Esophagus muscularis mucosa (tissue), 4 donors: ENCODE data around the gene SYNPO2. TPM values are rescaled to one million over a fixed set of nuclear protein-coding genes. Genes with fewer than 3 reads are reported as not detected.
A peak's percentile ranks its signal among the peaks of the same experiment; 100 is the strongest.

Experiments used
- DNase-seq: peaks from one replicate; pipeline ENCODE4 v3.0.0-alpha.2; 2017; ENCODE audit errors: extremely low spot score
- H3K27ac ChIP-seq, 4 donors: fragments of 200-600 bp; sonication (generic); replicated peaks in 1 of 4; 1 replicate in 3 of 4; 2 replicates in 1 of 4; pipeline ENCODE4 v1.5.1; 2016 to 2019; ENCODE audit warnings: mild to moderate bottlenecking in 1 of 4
- H3K27me3 ChIP-seq, 4 donors: fragments of 200-600 bp; sonication (generic); one replicate each; pipeline versions ENCODE4 v1.5.1 to v1.6.0; 2016 to 2019
- H3K36me3 ChIP-seq, 4 donors: fragments of 200-600 bp; sonication (generic); one replicate each; pipeline ENCODE4 v1.5.1; 2016 to 2019
- H3K4me1 ChIP-seq, 4 donors: fragments of 200-600 bp; sonication (generic); one replicate each; pipeline ENCODE4 v1.5.1; 2016 to 2019
- H3K4me3 ChIP-seq, 4 donors: fragments of 200-600 bp; sonication (generic); 1 replicate in 2 of 4; 2 replicates in 2 of 4; pipeline ENCODE4 v1.5.1; 2016 to 2019; ENCODE audit warnings: mild to moderate bottlenecking in 4 of 4, moderate library complexity in 1 of 4
- H3K9me3 ChIP-seq, 4 donors: fragments of 200-600 bp; sonication (generic); 1 replicate in 3 of 4; 2 replicates in 1 of 4; pipeline ENCODE4 v1.5.1; 2016 to 2019
- EP300 ChIP-seq: sonication (generic); formaldehyde crosslinking; IDR thresholded peaks from one replicate; pipeline ENCODE4 v1.6.1; 2017; ENCODE audit warnings: antibody characterized with exemption
- POLR2A ChIP-seq: fragments of 450-650 bp; IDR thresholded peaks from one replicate; pipeline ENCODE4 v1.6.1; 2017; ENCODE audit warnings: antibody characterized with exemption, moderate library complexity, mild to moderate bottlenecking, low read depth
- POLR2AphosphoS5 ChIP-seq, 2 donors: sonication (generic); formaldehyde crosslinking; IDR thresholded peaks; one replicate each; pipeline ENCODE4 v1.6.1; 2017; ENCODE audit warnings: antibody characterized with exemption in 2 of 2
- WGBS: methylation state at CpG from one replicate; pipeline ENCODE4 v1.1.5; 2018; 5-methylcytosine and 5-hydroxymethylcytosine counted together
- intact Hi-C: fragments of 100-400 bp; cut with DNase I; formaldehyde crosslinking; loops from one replicate; pipeline ENCODE4 v1.15.1; 2023
- total RNA-seq, 4 donors: library from RNA; depleted of rRNA; stranded (reverse); fragments of >200 nt; gene quantifications; one replicate each; pipeline versions ENCODE4 v1.1.0 to v1.2.1, GENCODE V29; 2016
- TF ChIP-seq, protein P1 (sequence below), 3 experiments: fragments of 200-600 bp in 2 of 3; fragments of 450-650 bp in 1 of 3; sonication (generic) in 2 of 3; IDR thresholded peaks; one replicate each; pipeline ENCODE4 v1.5.1; 2017 to 2019; ENCODE audit warnings: antibody characterized with exemption in 3 of 3, mild to moderate bottlenecking in 2 of 3, moderate library complexity in 1 of 3

The SYNPO2 gene
- total RNA-seq, 4 donors from 2014 or later = 2,073 to 2,783 (median 2,517) TPM

DNA sequence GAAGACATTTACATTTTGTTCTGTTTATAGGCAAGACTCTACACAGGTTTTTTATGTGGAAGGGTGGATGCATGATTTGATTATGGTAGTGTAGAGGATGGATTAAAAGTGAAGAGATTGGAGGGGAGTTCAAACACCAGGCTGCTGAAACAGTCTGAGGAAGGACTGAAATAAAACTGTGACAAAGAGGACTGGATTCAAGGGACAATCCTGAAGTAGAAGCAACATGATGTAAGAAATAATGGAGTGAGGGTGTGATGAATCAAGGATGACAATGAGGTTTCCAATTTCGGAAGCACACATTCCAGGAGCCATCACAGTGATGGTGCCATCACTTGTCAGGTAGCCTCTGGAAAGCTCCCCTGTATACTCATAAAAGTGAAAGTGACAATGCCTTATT lies 103.5 kb downstream of the SYNPO2 start:
- intact Hi-C loops = loop anchor here (5.0 kb wide), 1 partner anchor 35 kb away; no protein-coding TSS in a partner anchor
- TF ChIP-seq, protein P1, sequence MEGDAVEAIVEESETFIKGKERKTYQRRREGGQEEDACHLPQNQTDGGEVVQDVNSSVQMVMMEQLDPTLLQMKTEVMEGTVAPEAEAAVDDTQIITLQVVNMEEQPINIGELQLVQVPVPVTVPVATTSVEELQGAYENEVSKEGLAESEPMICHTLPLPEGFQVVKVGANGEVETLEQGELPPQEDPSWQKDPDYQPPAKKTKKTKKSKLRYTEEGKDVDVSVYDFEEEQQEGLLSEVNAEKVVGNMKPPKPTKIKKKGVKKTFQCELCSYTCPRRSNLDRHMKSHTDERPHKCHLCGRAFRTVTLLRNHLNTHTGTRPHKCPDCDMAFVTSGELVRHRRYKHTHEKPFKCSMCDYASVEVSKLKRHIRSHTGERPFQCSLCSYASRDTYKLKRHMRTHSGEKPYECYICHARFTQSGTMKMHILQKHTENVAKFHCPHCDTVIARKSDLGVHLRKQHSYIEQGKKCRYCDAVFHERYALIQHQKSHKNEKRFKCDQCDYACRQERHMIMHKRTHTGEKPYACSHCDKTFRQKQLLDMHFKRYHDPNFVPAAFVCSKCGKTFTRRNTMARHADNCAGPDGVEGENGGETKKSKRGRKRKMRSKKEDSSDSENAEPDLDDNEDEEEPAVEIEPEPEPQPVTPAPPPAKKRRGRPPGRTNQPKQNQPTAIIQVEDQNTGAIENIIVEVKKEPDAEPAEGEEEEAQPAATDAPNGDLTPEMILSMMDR (IDR thresholded peaks at IDR 0.05) = no peak
- no peak for TF ChIP-seq POLR2AphosphoS5 (IDR thresholded peaks at IDR 0.05)
- TF ChIP-seq EP300 = no peak
- no peak for TF ChIP-seq POLR2A
- WGBS = 92% methylated on average over 1 of the region's 1 CpG
- Histone ChIP-seq H3K36me3 (no peaks in the 10 kb centered on the region), H3K27me3 (no peaks in the 10 kb centered on the region), H3K9me3 (no peaks in the 10 kb centered on the region), H3K4me3 (no peak overlapping the region), H3K27ac (peak overlapping the region; percentile 85 to 91 (median 90)), H3K4me1 (peaks cover 66 to 97% (median 91%) of the 10 kb centered on the region in 4 donors)
- no peak for DNase-seq

DNA sequence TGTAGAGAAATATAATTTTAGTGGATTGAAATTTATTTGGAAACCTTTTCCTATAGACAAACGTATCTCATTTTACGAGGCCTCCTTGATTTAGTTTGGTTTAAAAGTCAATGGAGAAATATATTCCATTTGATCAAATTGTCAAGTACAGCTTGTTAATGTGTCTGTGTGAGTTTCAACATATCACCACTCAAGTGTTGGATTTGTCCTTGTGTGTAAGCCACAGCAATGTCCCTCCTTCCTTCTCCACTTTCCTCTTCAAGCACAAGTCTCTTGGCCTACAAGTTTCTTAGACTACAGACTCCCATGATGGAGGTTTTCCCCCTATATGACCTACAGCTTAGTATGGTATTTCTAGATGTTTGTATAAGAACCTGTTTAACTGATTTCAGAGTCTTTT lies 104.7 kb downstream of the SYNPO2 start:
- DNase-seq = no peak
- Histone ChIP-seq H3K4me1 (peaks cover 58 to 97% (median 89%) of the 10 kb centered on the region in 4 donors), H3K27ac (peak overlapping the region; percentile 85 to 91 (median 90)), H3K4me3 (no peak overlapping the region), H3K9me3 (no peaks in the 10 kb centered on the region), H3K27me3 (no peaks in the 10 kb centered on the region), H3K36me3 (no peaks in the 10 kb centered on the region)
- TF ChIP-seq, protein P1 (IDR thresholded peaks at IDR 0.05) = no peak
- TF ChIP-seq POLR2AphosphoS5 (IDR thresholded peaks at IDR 0.05) (no peak), EP300 (no peak), POLR2A (no peak)
- 79% methylated on average over 2 of the region's 2 CpGs for WGBS
- intact Hi-C loops = loop anchor here (5.0 kb wide), 1 partner anchor 34 kb away; no protein-coding TSS in a partner anchor

DNA sequence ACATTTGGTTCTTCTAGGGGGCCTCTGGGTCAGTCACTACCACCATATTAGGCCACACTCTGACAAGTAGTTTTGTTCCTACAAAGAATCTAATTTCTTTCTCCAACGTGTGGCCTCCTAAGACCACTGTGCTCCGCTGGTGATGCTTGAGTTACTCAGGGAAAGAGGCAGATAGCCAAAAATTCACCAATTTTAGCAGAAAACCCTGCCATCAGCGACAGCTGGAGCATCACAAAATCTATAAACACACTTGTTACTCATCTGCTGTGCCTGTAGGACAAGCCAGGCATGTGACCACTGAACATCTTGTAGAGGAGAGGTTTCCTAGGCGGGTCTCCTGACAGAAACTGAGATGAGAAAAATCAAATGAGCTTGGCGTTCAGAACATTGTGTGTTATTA lies 105.4 kb downstream of the SYNPO2 start:
- DNase-seq = peak; percentile 94
- TF ChIP-seq, protein P1 (IDR thresholded peaks at IDR 0.05) = peak in 1 of 3 experiments; percentile 9
- TF ChIP-seq EP300 (peak; percentile 87), POLR2A (no peak), POLR2AphosphoS5 (IDR thresholded peaks at IDR 0.05) (peak; percentile 91 to 96)
- WGBS = 34% methylated on average over 5 of the region's 5 CpGs
- Histone ChIP-seq H3K9me3 (no peaks in the 10 kb centered on the region), H3K4me1 (peaks cover 58 to 97% (median 89%) of the 10 kb centered on the region in 4 donors), H3K27me3 (no peaks in the 10 kb centered on the region), H3K36me3 (no peaks in the 10 kb centered on the region), H3K27ac (peak overlapping the region; percentile 85 to 91 (median 90)), H3K4me3 (no peak overlapping the region)
- intact Hi-C loops = loop anchor here (5.0 kb wide), 1 partner anchor 33 kb away; no protein-coding TSS in a partner anchor

DNA sequence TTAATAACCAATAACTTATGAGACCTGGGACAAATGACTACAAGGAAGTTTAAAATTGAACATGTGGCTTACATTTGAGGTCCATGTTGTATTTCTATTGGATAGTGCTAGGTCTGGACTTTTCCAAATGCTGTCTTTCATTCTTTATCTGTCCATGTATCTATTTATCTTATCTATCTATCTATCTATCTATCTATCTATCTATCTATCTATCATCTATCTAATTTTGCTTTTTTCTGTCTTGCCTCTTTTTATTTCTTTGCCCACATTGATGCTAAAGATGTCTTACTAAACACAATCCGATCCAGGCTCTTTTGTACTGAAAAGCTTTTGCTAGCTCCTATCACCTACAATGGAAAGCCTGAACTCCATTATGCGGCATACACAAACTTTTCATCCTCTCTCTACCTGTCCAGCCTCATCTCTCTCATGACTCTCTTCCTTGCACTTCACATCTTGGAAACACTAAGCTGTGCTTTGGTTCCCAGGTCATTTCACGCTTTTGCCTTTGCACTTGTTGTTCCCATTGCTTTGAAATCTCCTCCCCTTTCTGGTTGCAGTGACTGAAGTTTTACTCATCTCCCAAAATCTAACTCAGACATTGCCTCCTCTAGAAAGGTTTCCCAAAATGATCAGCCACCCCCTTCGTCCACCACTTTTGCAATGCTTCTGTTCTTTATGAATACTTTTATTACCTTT lies 107.2 kb downstream of the SYNPO2 start:
- TF ChIP-seq POLR2A (no peak), EP300 (peak; percentile 73), POLR2AphosphoS5 (IDR thresholded peaks at IDR 0.05) (peak; percentile 38 to 74)
- Histone ChIP-seq H3K9me3 (no peaks in the 10 kb centered on the region), H3K4me3 (no peak overlapping the region), H3K27ac (peak overlapping the region; percentile 85 to 91 (median 90)), H3K27me3 (no peaks in the 10 kb centered on the region), H3K4me1 (peaks cover 63 to 97% (median 88%) of the 10 kb centered on the region in 4 donors), H3K36me3 (no peaks in the 10 kb centered on the region)
- DNase-seq = no peak
- WGBS = 77% methylated on average over 4 of the region's 4 CpGs
- intact Hi-C loops = no loop called here

DNA sequence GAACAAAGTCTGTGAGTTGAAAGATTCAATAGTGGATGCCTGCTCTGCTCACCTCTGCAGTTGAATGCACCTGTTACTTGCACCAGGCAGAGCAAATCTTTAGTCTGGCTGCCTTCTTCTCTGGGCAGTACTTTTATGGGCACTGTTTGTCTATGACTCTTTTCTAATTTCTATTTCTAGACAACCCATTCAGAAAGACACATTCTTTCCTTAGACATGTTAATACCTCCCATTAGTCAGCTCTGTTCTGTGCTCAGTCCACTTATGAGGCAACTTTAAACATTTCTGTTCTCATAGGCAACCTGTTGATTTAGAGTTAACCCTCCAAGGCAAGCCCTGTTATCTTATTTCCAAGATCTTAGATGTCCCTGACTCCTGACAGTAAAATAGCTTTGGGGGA lies 108.9 kb downstream of the SYNPO2 start:
- peaks cover 63 to 99% (median 83%) of the 10 kb centered on the region in 4 donors for H3K4me1 ChIP-seq
- no peaks in the 10 kb centered on the region for H3K27me3 ChIP-seq
- H3K9me3 ChIP-seq = no peaks in the 10 kb centered on the region
- H3K36me3 ChIP-seq = no peaks in the 10 kb centered on the region
- peak overlapping the region; percentile 8 to 34 (median 28) for H3K4me3 ChIP-seq
- peak; percentile 14 for DNase-seq
- peak overlapping the region; percentile 85 to 91 (median 90) for H3K27ac ChIP-seq
- intact Hi-C loops = no loop called here
- peak; percentile 75 to 97 for TF ChIP-seq POLR2AphosphoS5 (IDR thresholded peaks at IDR 0.05)
- TF ChIP-seq POLR2A = no peak
- peak; percentile 70 for TF ChIP-seq EP300
